OCI-LY3 (cell line): ENCODE data around the gene CLEC16A.

ENCODE experiments used
- H2AFZ ChIP-seq: fragments of 200-600, 300-600 bp; shearing (Covaris generic); 2 replicates; pipeline ENCODE4 v1.6.0; 2014; ENCODE audit warnings: antibody characterized with exemption, low read depth, low read length
- H3K27ac ChIP-seq: fragments of 200-600, 300-600 bp; sonication (generic); 2 replicates; pipeline ENCODE4 v1.5.1; 2014; ENCODE audit warnings: mild to moderate bottlenecking, low read length, moderate library complexity, mixed read lengths
- H3K27me3 ChIP-seq: fragments of 200-600, 300-600 bp; sonication (generic); 2 replicates; pipeline ENCODE4 v1.6.1; 2014; ENCODE audit warnings: low read depth, low read length, mixed read lengths
- H3K36me3 ChIP-seq: fragments of 200-600, 300-600 bp; sonication (generic); replicated peaks from 2 replicates; pipeline ENCODE3; 2014; ENCODE audit warnings: low read depth, low read length, mixed read lengths
- H3K4me1 ChIP-seq: fragments of 300-600, 200-600 bp; sonication (generic); 2 replicates; pipeline ENCODE4 v1.6.1; 2014; ENCODE audit warnings: low read length, mixed read lengths
- H3K4me2 ChIP-seq: fragments of 200-600, 300-600 bp; sonication (generic); 2 replicates; pipeline ENCODE4 v1.6.1; 2014; ENCODE audit warnings: low read length, mixed read lengths
- H3K4me3 ChIP-seq: fragments of 300-600, 200-600 bp; sonication (generic); 2 replicates; pipeline ENCODE4 v1.5.1; 2014; ENCODE audit warnings: antibody characterized with exemption, mild to moderate bottlenecking, low read length, moderate library complexity
- H3K79me2 ChIP-seq: fragments of 300-600, 200-600 bp; shearing (Covaris generic); 2 replicates; pipeline ENCODE4 v1.6.1; 2014; ENCODE audit warnings: mild to moderate bottlenecking, low read length, mixed read lengths
- H3K9ac ChIP-seq: fragments of 300-600, 200-600 bp; shearing (Covaris generic); 2 replicates; pipeline ENCODE4 v1.6.0; 2014; ENCODE audit warnings: mild to moderate bottlenecking, low read length, moderate library complexity
- H3K9me3 ChIP-seq: fragments of 200-600, 300-600 bp; shearing (Covaris generic); 2 replicates; pipeline ENCODE4 v1.6.1; 2014; ENCODE audit warnings: low read length, mixed read lengths; ENCODE audit not compliant: insufficient read depth
- H4K20me1 ChIP-seq: fragments of 200-600, 300-600 bp; sonication (generic); 2 replicates; pipeline ENCODE4 v1.6.1; 2016; ENCODE audit warnings: low read length, mixed read lengths; ENCODE audit not compliant: insufficient read depth
- CTCF ChIP-seq: fragments of 200-600, 300-600 bp; sonication (generic); IDR thresholded peaks from 2 replicates; pipeline ENCODE4 v1.5.1; 2014; ENCODE audit warnings: antibody characterized with exemption, low read length, low read depth
- EZH2phosphoT487 ChIP-seq: fragments of 200-600 bp; shearing (Covaris generic); IDR thresholded peaks from 2 replicates; pipeline ENCODE4 v1.6.1; 2018; ENCODE audit warnings: antibody characterized with exemption, mixed run types, low read depth

CLEC16A gene

GRCh38 chr16:10987361-10988163, 43.2 kb downstream of the CLEC16A start:
- H3K36me3 ChIP-seq = peaks cover 9% of the 10 kb centered on the region
- peak overlapping the region; percentile 66 for H3K4me3 ChIP-seq
- H3K9ac ChIP-seq = peak overlapping the region; percentile 57
- H2AFZ ChIP-seq = no peak overlapping the region; the same call in 1 of the 2 replicates
- H3K4me2 ChIP-seq = peak overlapping the region; percentile 92
- H3K27ac ChIP-seq = peak overlapping the region; percentile 97
- TF ChIP-seq CTCF = no peak
- peaks cover 12% of the 10 kb centered on the region for H3K79me2 ChIP-seq
- H3K27me3 ChIP-seq = no peaks in the 10 kb centered on the region
- H3K4me1 ChIP-seq = peaks cover 68% of the 10 kb centered on the region
- no peaks in the 10 kb centered on the region for H4K20me1 ChIP-seq
- no peaks in the 10 kb centered on the region for H3K9me3 ChIP-seq

- H3K9me3 ChIP-seq = no peaks in the 10 kb centered on the region
- peaks cover 12% of the 10 kb centered on the region for H3K79me2 ChIP-seq
- H3K27ac ChIP-seq = peak overlapping the region; percentile 97
- TF ChIP-seq EZH2phosphoT487 = no peak
- peak; percentile 67 for TF ChIP-seq CTCF
- H2AFZ ChIP-seq = no peak overlapping the region; the same call in 1 of the 2 replicates
- H3K4me1 ChIP-seq = peaks cover 68% of the 10 kb centered on the region
- H4K20me1 ChIP-seq = no peaks in the 10 kb centered on the region
- H3K9ac ChIP-seq = peak overlapping the region; percentile 57
- H3K4me3 ChIP-seq = peak overlapping the region; percentile 66
- H3K36me3 ChIP-seq = peaks cover 9% of the 10 kb centered on the region
- no peaks in the 10 kb centered on the region for H3K27me3 ChIP-seq
- peak overlapping the region; percentile 92 for H3K4me2 ChIP-seq
These were observed 43.9 kb downstream of the CLEC16A start for GRCh38 chr16:10988164-10988803.

GRCh38 chr16:10988879-10989278, 44.5 kb downstream of the CLEC16A start:
- Histone ChIP-seq H3K4me2 (peak overlapping the region; percentile 92), H3K27me3 (no peaks in the 10 kb centered on the region), H3K36me3 (peaks cover 12% of the 10 kb centered on the region)

More at GRCh38 chr16:10988879-10989278, 44.5 kb downstream of the CLEC16A start:
- H3K4me1 ChIP-seq = peaks cover 64% of the 10 kb centered on the region
- H4K20me1 ChIP-seq = no peaks in the 10 kb centered on the region
- no peak for TF ChIP-seq CTCF
- TF ChIP-seq EZH2phosphoT487 = no peak
- no peaks in the 10 kb centered on the region for H3K9me3 ChIP-seq
- peaks cover 12% of the 10 kb centered on the region for H3K79me2 ChIP-seq
- H3K9ac ChIP-seq = peak overlapping the region; percentile 55
- no peak overlapping the region; the same call in 1 of the 2 replicates for H2AFZ ChIP-seq
- H3K27ac ChIP-seq = peak overlapping the region; percentile 97
- peak overlapping the region; percentile 66 for H3K4me3 ChIP-seq
